GM18502 (cell line): Measurements from ENCODE around the gene PDP2.
"Not testable (repeated sequence)": the region's sequence is repeated elsewhere in the genome, so short reads cannot be mapped to it uniquely, and the experiment has no call there.

Experiments used
- ATAC-seq: cut with Tn5 transposase; IDR thresholded peaks from one replicate; pipeline ENCODE4 v1.9.1; 2021; ENCODE audit warnings: mild to moderate bottlenecking; ENCODE audit not compliant: unreplicated experiment, poor library complexity

The PDP2 gene

DNA sequence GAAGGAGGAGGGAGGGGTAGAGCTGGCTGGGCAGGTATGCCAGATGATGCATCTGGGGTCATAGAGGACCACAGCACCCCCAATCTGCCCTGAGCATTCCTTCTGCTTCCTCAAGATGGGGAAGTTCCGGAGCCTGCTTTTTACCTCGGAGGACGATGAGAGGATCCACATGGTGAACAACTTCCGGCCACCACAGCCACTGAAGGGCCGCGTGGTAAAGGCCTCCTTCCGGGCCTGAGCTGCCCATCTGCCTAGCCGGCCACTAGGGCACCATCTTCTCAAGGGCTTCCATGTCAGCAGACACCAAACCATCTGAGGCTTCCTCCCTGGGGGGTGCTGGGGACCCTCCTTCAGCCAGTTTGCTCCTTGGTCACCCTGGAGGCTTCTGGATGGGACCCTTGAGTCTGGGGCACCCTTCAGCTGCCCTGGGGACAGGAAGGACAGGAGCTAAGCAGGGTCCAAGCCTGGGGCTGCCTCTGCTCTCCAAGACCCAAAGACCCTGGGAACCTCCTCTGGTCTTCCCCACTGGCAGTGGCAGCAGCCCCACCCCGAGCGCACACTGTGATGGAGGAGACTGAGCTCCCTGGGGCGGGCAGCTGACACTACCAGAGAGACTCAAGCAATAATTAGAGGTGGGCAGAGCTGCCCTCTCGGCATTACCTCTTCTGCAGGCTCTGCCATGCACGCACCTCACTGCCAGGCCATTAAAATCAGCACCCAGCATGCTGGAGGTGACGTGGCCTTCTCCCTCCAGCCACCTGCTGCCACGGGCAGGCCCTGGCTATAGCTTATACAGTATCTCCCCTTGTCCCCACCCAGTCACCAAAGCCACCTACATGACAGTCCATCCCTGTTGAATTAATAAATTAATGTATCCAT, 26.8 kb upstream of the PDP2 start:
- ATAC-seq = no peak

DNA sequence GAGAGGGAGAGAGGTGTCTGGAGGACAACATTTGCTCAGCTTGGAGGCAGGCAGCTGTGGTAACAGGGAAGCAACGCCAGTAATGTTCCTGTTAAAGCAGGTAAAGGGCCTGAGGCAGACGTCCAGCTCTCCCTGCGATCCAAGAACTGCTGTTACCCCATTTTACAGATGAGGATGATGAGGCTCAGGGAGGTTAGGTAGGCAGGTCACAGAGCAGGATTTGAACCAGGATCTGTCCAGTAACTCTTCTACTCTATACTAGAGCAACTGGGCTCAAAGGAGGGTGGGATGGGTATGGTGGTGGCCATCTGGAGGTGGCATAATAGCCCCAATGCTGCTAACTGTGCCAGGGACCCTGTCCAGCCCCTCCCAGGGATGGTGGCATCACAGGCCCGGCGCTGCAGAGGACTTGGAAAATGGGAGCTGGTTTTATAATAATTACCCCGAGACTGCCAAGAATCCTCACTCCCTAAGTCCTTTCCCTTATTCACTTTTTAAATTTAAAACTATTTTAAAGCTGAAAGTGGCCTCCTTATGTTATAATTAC, 24.1 kb upstream of the PDP2 start:
- ATAC-seq = no peak

DNA sequence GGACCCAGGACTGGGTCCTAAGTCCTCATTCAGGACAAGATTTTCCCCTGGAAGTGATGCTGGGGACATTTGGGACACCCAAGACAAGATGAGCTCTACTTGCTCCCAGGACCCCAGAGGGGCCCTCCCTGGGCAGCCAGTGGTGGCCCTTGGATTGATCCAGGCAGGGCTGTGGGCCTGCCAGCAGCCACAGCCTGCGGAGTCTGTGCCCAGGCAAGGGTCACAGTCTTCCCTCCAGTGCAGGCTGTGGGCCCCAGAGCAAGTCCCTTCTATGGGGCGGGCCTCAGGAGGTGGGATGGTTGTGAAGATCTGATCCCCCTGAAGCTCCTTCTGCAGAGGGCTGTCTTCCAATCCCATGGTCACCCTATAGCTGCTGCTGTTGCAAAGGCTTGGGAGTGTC, 23.5 kb upstream of the PDP2 start:
- no peak for ATAC-seq

DNA sequence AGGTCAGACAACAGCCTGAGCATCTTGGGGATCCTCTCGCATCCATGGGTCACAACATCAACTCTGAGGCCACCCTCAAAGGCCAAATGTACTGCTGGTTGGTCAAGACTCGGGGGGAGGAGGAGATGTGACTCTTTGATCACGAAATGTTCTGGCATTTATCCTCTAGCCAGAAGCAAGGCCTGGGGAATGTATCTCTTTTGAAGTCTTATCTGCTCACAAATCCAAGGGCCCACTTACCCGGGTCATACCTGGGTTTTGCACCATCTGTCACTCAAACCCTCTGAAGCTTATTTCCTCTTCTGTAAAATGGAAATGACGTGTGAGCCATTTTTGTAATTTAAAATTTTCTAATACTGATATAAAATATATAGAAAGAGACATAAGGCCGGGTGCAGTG, 22.9 kb upstream of the PDP2 start:
- ATAC-seq = no peak

DNA sequence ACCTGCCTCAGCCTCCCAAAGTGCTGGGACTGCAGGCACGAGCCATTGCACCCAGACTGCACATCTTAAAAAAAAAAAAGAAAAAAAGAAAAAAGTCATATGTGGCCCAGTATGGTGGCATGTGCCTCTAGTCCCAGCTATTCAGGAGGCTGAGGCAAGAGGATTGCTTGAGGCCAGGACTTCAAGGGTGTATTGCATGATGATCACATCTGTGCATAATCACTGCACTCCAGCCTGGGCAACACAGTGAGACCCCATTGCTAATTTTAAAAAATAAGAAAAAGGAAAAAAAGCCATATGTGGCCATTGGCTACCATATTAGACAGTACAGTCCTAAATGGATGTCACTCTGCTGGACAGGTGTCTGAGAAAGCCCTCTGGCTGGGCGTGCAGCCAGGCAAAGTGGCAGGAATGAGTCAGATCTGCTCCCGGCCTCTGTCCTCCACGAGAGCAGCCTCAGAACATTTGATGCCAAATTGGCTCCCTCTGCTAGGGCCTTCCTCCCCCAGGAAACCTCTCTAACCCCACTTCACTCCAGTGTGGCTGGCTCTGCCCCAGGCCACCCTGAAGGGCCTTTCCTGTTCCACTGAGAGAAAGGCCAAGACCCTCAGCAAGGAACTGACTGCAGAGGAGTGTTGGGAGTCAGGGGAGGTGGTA, 21.4 kb upstream of the PDP2 start:
- peak; percentile 60 for ATAC-seq

DNA sequence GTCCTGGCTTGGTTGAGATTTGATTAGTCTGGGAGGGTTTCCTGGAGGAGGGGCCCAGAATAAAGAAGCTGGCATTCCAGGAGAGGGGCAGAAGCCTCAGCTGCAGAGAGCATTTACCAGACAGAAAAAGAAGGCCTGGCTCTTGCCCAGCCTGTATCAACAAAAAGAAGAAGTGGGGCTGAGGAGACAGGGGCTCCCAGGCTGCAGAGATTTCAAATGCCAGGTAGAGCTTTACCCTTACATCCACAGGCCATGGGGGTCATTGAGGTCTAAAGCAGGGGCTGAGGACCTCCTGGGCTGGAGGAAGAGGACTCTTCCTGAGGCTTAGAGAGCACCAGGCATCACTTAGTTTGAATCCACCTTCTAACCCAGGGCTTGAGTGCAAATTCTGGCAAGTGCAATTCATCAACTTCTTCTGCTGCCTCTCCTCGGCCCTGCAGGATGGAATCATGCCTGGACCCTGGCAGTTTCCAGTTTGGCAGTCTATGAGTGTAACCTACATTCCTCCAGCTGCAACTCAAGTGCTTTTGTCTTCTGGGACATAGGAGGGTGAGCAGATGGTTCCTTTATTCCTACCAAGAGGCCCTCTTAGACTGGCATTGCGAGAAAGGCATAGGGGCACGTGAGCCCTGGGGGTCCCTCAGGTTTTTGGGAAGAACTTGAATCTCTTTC, 20.8 kb upstream of the PDP2 start:
- ATAC-seq = no peak

DNA sequence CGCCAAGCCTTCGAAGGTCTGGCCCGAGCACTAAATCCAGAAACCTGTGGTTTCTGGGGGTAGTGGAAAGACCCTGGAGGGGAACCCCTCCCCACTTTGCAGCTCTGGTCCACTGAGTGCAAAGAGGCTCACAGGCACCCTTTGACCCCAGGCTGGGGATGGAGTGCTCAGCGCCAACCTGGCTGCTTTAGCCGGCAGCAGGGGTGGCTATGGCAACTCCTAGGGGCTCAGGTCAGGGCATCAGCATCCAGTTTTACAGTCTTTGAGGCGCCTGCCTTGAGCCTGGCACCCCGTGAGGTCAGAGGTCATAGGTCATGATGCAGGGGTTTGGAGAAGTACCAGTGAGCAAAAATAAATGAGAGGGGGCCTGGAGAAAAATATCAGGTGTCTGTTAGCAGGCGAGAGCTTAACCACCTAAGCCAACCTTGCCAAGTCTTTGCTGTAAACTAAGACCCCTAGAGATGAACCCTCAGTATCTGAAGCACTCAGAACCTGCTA, 18.2 kb upstream of the PDP2 start:
- no peak for ATAC-seq

DNA sequence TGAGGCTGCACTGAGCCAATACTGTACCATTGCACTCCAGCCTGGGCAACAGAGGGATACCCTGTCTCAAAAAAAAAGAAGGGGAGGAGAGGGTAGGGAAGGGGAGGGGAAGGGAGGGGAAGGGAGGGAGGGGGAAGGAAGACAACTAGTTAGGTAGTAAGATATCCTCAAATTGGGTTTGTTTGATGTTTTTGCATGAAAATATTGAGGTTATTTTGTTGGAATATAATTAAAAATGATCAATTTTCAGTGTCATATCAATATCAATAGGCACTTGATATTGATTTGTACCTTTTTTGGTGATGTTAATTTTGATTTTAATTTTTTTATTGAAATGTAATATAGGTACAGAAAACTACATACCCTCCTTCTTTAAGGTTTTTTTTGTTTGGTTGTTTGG, 16.6 kb upstream of the PDP2 start:
- ATAC-seq = no peak

DNA sequence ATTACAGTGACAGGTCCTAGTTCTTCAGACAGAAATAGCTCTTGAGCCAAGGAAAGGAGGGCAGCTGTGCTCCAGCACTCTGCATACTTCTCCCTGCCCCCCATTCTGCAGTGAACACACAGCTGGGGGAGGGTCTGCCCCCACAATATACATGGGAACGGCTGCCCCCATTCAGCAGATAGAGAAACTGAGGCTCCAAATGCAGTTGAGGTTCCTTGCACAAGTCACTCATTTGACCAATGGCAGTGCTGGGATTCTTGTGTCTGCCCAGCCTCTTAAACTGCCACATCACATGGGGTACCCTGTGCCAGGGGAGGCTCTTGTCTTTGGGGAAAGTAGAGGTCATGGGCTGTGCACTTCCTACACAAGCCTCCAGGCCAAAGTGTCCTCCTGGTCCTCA, 10.9 kb upstream of the PDP2 start:
- ATAC-seq = no peak

DNA sequence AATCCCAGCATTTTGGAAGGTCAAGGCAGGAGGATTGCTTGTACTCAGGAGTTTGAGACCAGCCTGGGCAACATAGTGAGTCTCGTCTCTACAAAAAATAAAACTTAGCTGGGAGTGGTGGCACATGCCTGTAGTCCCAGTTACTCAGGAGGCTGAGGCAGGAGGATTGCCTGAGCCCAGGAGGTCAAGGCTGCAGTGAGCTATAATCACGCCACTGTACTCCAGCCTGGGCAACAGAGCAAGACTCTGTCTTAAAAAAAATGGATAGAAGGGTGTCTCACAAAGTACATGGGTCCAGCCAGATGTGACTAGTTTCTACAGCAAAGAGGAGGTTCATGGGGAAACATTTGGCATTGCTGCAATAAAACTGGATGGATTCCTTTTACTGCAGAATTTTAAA, 9.0 kb upstream of the PDP2 start:
- ATAC-seq = not testable (repeated sequence)

DNA sequence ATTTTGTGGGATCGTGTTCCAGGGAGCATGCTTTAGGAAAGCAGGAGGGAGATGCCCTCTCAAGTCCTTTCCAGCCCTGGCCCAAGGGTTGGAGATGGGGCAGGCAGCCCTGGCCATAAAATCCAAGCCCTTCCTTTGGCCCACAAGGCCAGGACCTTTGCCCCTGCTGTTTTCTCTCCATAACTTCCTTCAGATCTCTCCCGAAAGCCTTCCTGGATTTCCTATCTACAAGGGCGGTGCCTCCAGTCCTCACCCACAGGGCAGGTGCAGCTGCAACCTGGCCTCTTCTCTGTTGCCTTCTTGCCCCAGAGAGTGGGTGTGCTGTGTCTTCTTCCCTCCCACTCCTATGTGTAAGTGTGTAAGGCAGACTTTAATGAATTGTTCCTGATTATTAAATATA, 8.5 kb upstream of the PDP2 start:
- no peak for ATAC-seq

DNA sequence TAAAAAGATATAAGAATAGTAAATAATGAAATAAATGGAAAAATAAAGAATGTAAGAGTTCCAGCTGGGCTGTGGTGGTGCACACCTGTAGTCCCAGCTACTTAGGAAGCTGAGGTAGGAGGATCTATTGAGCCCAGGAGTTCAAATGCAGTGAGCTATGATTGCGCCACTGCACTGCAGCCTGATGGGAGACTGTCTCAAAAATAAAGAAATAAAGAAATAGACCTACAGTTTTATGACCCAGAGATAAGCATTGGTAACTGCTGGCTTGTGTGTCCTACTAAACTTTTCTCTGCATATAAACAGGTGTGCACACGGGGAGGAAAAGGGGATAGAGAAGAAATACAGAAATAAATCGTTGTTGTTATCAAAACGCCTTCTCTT, 7.8 kb upstream of the PDP2 start:
- ATAC-seq = no peak

DNA sequence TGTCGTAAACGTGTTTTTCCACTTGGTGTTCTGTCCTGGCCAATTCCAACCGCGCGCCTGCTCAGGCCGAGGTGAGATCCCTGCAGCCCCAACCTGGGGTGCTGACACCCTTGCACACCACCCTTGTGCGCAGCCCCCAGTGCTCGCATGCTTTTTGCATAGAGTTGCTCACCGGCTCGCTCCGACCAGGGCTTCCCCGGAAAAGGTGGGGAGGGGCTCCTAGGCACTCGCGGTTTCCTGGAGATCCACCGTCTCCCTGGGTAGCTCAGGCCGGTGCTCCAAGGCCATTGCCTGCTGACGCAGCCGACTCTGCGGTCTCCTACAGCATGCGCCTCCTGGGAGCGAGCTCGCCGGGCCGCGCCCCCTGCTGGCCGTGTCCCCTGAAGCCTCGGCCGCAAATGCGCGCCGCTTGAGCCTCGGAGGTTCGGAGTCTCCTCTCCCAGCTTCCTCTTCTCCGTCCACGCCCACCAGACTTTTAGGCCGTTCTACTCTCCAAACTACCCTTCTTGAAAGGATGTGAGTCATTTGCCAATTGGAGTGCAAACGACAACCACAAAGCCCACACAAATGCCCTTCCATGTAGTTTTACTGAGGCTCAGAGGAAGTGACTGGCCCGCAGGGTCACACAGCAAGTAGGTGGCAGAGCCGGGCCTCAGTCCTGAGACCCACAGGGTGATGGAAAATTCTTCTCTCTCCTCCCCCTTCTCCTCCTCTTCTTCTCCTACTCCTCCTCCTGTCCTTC, 7.2 kb upstream of the PDP2 start:
- ATAC-seq = peak; percentile 86

DNA sequence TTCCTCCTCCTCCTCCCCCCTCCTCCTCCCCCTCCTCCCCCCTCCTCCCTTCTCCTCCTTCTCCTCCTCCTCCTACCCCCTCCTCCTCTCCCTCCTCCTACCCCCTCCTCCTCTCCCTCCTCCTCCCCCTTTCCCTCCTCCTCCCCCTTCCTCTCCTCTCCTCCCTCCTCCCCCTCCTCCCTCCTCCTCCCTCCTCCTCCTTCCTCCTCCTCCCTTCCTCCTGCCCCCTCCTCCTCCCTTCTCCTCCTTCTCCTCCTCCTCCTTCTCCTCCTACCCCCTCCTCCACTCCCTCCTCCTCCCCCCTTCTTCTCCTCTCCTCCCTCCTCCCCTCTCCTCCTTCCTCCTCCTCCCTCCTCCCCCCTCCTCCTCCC, 6.6 kb upstream of the PDP2 start:
- ATAC-seq = no peak

DNA sequence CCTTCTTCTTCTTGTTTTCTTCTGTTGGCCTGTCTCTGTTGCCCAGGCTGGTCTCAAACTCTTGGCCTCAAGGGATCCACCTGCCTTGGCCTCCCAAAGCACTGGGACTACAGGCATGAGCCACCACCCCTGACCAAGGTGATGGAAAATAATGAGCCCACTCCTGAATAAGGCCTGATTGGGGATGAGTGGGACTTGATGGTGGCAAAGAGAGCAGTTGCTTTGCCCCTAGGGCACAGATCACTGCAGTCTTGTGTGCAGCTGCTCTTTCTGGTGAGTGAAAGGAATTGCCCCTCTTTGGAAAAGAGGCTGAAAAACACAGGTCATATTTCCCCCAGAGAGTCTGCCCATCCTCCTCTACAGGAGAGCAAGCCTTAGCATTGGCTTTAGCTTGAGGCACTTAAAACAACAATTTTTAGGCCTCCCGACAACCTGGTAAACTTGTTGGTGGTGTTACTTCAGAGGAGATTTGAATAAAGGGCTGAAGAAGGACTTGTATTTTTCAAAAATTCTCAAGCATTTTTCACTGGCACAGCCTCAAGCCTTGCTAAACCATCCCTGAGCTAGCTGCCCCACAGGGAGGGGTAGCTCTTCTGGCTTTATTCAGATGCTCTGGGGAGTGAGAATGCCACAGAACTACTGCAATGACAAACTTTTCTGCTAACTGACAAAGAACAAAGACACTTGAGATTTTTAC, 6.1 kb upstream of the PDP2 start:
- ATAC-seq = no peak

DNA sequence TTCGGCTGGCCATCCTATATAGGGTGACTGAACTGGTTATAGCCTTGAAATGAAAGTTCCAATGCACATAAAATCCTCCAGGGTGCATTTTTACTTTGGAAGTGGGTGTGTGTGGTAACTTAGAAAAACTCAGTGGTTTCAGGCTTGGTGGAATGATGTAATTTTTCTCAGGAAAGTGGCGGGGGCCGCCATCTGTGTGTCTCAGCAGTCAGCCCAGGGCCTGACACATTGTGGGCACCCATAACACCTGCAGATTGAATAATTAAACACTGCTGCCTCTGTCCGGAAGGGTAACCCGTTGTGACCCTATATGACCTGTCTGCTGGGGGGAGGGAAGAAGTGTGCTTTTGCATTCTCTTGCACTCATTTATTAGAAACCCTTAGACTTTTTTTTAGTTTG, 2.2 kb upstream of the PDP2 start:
- no peak for ATAC-seq

DNA sequence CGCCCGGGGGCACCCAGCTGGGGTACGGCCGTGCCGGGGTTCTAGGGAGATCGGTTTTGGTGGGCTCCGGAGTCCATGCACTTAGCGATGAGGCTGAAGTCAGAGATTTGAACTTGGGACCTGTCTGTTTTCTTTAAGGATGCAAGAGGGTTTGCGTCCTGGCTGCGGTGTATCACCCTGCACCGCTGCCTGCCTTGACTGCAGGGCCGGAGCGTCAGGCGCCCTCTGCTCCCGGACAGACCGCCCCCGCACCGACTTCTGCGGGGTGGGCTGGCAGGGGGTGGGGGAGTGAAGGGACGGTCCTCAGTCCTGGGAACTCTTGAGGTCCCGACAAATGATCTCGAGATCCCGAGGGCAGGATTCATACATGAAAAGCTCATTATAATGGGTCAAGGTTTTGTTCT, 701 bp downstream of the PDP2 start:
- ATAC-seq = peak; percentile 5

DNA sequence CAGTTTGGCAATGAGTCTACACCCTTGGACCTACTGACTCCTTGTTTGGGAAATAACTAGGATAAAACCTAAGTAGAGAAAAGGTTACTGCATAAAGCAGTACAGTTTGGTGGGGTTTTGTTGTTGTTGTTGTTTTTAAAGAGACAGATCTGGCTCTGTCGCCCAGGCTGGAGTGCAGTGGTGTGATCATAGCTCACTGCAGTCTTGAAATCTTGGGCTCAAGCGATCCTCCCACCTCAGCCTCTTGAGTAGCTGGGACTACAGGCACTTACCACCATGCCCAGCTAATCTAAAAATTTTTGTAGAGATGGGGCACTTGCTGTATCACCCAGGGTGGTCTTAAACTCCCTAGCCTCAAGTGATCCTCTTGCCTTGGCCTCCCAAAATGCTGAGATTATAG, 1.2 kb downstream of the PDP2 start:
- ATAC-seq = no peak

DNA sequence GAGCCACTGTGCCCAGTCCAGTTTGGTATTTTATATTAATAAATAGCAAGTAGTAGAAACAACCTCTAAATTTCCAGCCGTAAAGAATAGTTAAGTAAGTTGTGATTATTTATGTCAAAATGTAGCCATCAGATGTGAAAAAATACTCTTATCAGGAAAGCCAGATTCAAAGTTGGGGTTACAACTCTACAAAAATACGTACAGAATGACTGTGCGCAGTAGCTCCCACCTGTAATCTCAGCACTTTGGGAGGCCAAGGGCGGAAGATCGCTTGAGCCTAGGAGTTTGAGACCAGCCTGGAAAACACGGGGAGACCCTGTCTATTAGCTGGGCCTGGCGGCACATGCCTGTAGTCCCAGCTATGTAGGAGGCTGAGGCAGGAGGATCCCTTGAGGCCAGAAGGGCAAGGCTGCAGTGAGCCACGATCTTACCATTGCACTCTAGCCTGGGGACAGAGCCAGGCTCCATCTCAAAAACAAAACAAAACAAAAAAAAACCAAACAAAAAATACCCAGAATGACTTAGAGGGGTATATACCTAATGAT, 1.7 kb downstream of the PDP2 start:
- no peak for ATAC-seq

DNA sequence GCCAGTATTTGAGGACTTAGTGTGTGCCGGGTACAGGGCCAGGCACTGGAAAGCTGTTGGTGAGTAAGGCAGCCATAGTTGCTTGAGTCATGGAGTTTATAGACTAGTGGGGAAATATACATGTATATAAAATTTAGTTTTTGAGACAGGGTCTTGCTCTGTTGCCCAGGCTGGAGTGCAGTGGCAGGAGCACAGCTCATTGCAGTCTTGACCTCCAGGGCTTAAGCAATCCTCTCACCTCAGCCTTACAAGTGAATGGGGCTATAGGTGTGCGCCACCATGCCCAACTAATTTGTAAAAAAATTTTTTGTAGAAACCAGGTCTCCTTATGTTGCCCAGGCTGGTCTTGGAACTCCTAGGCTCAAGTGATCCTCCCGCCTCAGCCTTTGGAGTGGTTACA, 2.4 kb downstream of the PDP2 start:
- no peak for ATAC-seq
